ENCODE results near the gene GPR55. TPM values are rescaled to one million over a fixed set of nuclear protein-coding genes. Genes with fewer than 3 reads are reported as not detected.

Gene GPR55
- total and polyA plus RNA-seq, 2 donors (not counting 1 experiment from before 2014, with no cell fraction given) = 3.0 to 4.1 TPM

DNA sequence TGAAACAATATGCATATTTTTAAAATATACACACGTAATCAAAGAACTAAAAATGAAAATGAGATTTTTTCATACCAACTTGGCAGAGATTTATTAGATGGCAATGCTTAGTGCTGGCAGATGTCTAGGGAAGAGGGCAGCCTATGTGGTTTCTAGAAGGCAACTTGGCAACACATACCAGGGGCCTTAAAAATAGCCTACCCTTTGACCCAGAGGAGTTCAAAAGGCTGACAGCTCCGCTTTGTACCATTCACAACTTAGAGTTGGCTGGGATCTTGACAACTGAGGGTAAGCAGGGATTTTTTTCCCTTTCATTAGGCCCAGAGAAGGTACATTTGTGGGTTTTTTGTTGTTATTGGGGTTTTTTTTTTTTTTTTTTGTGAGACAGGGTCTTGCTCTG lies 26.4 kb upstream of the GPR55 start:
- Mint-ChIP-seq H3K4me3 (no peak overlapping the region), H3K9me3 (ENCODE audit: insufficient read depth) (no peaks in the 10 kb centered on the region), H3K27me3 (peaks cover 19% of the 10 kb centered on the region), H3K4me1 (peaks cover 4% of the 10 kb centered on the region), H3K27ac (no peak overlapping the region)
- no peak for DNase-seq
- TF ChIP-seq, protein P1, sequence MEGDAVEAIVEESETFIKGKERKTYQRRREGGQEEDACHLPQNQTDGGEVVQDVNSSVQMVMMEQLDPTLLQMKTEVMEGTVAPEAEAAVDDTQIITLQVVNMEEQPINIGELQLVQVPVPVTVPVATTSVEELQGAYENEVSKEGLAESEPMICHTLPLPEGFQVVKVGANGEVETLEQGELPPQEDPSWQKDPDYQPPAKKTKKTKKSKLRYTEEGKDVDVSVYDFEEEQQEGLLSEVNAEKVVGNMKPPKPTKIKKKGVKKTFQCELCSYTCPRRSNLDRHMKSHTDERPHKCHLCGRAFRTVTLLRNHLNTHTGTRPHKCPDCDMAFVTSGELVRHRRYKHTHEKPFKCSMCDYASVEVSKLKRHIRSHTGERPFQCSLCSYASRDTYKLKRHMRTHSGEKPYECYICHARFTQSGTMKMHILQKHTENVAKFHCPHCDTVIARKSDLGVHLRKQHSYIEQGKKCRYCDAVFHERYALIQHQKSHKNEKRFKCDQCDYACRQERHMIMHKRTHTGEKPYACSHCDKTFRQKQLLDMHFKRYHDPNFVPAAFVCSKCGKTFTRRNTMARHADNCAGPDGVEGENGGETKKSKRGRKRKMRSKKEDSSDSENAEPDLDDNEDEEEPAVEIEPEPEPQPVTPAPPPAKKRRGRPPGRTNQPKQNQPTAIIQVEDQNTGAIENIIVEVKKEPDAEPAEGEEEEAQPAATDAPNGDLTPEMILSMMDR (IDR thresholded peaks at IDR 0.05) = no peak
- TF ChIP-seq EZH2 (IDR thresholded peaks at IDR 0.05; ENCODE audit: borderline replicate concordance, insufficient read depth, low read depth, low read length, poor library complexity, severe bottlenecking) = no peak
- POLR2A ChIA-PET = no interaction called here
- Histone ChIP-seq H3K9me3 (ENCODE audit: control extremely low read depth in 1 of 3, control insufficient read depth in 2 of 3, insufficient read depth in 1 of 3, low read length in 2 of 3) (no peaks in the 10 kb centered on the region), H3K4me3 (ENCODE audit: control extremely low read depth in 1 of 5, extremely low read depth in 1 of 5, insufficient read depth in 1 of 5, low read depth in 2 of 5, low read length in 4 of 5) (no peak overlapping the region), H3K27ac (ENCODE audit: low read length in 2 of 2) (no peak overlapping the region), H3K4me1 (ENCODE audit: control insufficient read depth in 2 of 2, insufficient read depth in 2 of 2, low read length in 2 of 2) (peaks cover 0 to 5% of the 10 kb centered on the region in 2 donors), H3K27me3 (replicated peaks in 1 of 4; ENCODE audit: control extremely low read depth in 1 of 4, control insufficient read depth in 3 of 4, insufficient read depth in 4 of 4, low read length in 3 of 4) (peaks cover 0 to 20% (median 2%) of the 10 kb centered on the region in 4 experiments), H4K20me1 (ENCODE audit: control insufficient read depth, insufficient read depth, low read length, poor library complexity, severe bottlenecking) (no peaks in the 10 kb centered on the region), H2AFZ (ENCODE audit: insufficient read depth, low read depth, low read length, poor library complexity, severe bottlenecking) (no peak overlapping the region), H3K4me2 (replicated peaks; ENCODE audit: low read depth, low read length, poor library complexity, severe bottlenecking) (no peak overlapping the region), H3K36me3 (replicated peaks in 1 of 2; ENCODE audit: control extremely low read depth in 1 of 2, control insufficient read depth in 1 of 2, extremely low read depth in 1 of 2, insufficient read depth in 2 of 2, low read length in 1 of 2) (no peaks in the 10 kb centered on the region), H3K79me2 (ENCODE audit: control insufficient read depth, insufficient read depth, low read length) (no peaks in the 10 kb centered on the region), H3K9ac (ENCODE audit: low read length) (no peak overlapping the region)
- 100% methylated on average over 1 of the region's 2 CpGs for WGBS (ENCODE audit: insufficient coverage)
- intact Hi-C loops (cut with micrococcal nuclease) = no loop called here
- CTCF ChIA-PET = no interaction called here
- ATAC-seq (ENCODE audit: low read depth) = no peak

DNA sequence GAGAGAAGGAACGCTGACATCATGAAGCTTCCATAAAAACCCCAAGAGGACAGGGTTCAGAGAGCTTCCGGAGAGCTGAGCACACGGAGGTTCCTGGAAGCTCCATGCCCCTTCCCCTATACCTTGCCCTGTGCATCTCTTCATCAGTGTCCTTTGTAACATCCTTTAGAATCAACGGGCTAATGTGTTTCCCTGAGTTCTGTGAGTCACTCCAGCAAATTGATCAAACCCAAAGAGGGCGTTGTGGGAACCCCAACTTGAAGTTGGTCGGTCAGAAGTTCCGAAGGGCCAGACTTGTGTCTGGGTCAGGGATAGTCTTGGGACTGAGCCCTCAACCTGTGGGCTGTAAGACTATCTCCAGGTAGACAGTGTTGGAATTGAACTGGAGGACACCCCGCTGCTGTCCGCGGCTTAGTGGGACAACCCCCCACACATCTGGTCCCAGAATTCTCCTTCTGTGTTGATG lies 25.9 kb upstream of the GPR55 start:
- WGBS (ENCODE audit: insufficient coverage) = 74% methylated on average over 6 of the region's 10 CpGs
- CTCF ChIA-PET = interaction anchor here (0.7 kb wide), 1 partner anchor 17 kb away, joined by 3 read pairs; no protein-coding TSS in a partner anchor

More for the DNA sequence above, 25.9 kb upstream of the GPR55 start:
- Mint-ChIP-seq H3K9me3 (ENCODE audit: insufficient read depth) (no peaks in the 10 kb centered on the region), H3K27me3 (peaks cover 19% of the 10 kb centered on the region), H3K4me3 (no peak overlapping the region), H3K4me1 (peaks cover 4% of the 10 kb centered on the region), H3K27ac (no peak overlapping the region)
- Histone ChIP-seq H3K27ac (ENCODE audit: low read length in 2 of 2) (no peak overlapping the region), H3K9ac (ENCODE audit: low read length) (no peak overlapping the region), H3K4me3 (ENCODE audit: control extremely low read depth in 1 of 5, extremely low read depth in 1 of 5, insufficient read depth in 1 of 5, low read depth in 2 of 5, low read length in 4 of 5) (no peak overlapping the region), H3K4me1 (ENCODE audit: control insufficient read depth in 2 of 2, insufficient read depth in 2 of 2, low read length in 2 of 2) (peaks cover 0 to 5% of the 10 kb centered on the region in 2 donors), H3K79me2 (ENCODE audit: control insufficient read depth, insufficient read depth, low read length) (no peaks in the 10 kb centered on the region), H3K36me3 (replicated peaks in 1 of 2; ENCODE audit: control extremely low read depth in 1 of 2, control insufficient read depth in 1 of 2, extremely low read depth in 1 of 2, insufficient read depth in 2 of 2, low read length in 1 of 2) (no peaks in the 10 kb centered on the region), H2AFZ (ENCODE audit: insufficient read depth, low read depth, low read length, poor library complexity, severe bottlenecking) (no peak overlapping the region), H3K4me2 (replicated peaks; ENCODE audit: low read depth, low read length, poor library complexity, severe bottlenecking) (no peak overlapping the region), H4K20me1 (ENCODE audit: control insufficient read depth, insufficient read depth, low read length, poor library complexity, severe bottlenecking) (no peaks in the 10 kb centered on the region), H3K27me3 (replicated peaks in 1 of 4; ENCODE audit: control extremely low read depth in 1 of 4, control insufficient read depth in 3 of 4, insufficient read depth in 4 of 4, low read length in 3 of 4) (peaks cover 0 to 17% (median 1%) of the 10 kb centered on the region in 4 experiments), H3K9me3 (ENCODE audit: control extremely low read depth in 1 of 3, control insufficient read depth in 2 of 3, insufficient read depth in 1 of 3, low read length in 2 of 3) (no peaks in the 10 kb centered on the region)
- ATAC-seq (ENCODE audit: low read depth) = no peak
- no peak for DNase-seq
- POLR2A ChIA-PET = no interaction called here
- TF ChIP-seq EZH2 (IDR thresholded peaks at IDR 0.05; ENCODE audit: borderline replicate concordance, insufficient read depth, low read depth, low read length, poor library complexity, severe bottlenecking) = no peak
- TF ChIP-seq, protein P1 (IDR thresholded peaks at IDR 0.05) = no peak
- intact Hi-C loops (cut with micrococcal nuclease) = no loop called here

All from B cell (primary cell).